Thoracic aorta (tissue), 2 donors: ENCODE data around the gene FXYD5. TPM values are rescaled to one million over a fixed set of nuclear protein-coding genes. Genes with fewer than 3 reads are reported as not detected.

Source experiments
- ATAC-seq: fragments of 150-250 bp; one replicate; pipeline ENCODE4 v1.8.0; 2017; ENCODE audit warnings: low read depth; ENCODE audit not compliant: insufficient number of reproducible peaks, low FRiP score
- DNase-seq: peaks from one replicate; pipeline ENCODE4 v3.0.0-alpha.2; 2020; ENCODE audit warnings: low spot score
- H3K27ac ChIP-seq, 2 donors: fragments of 200-600 bp; sonication (generic); 1 replicate in 1 of 2; 2 replicates in 1 of 2; pipeline ENCODE4 v1.5.1; 2016; ENCODE audit warnings: mild to moderate bottlenecking in 2 of 2, moderate library complexity in 2 of 2
- H3K27me3 ChIP-seq: fragments of 200-600 bp; sonication (generic); replicated peaks from 2 replicates; pipeline ENCODE4 v1.6.0; 2016; ENCODE audit warnings: mild to moderate bottlenecking; ENCODE audit not compliant: insufficient read depth
- H3K36me3 ChIP-seq: fragments of 200-600 bp; sonication (generic); one replicate; pipeline ENCODE4 v1.5.1; 2016
- H3K4me1 ChIP-seq, 2 donors: fragments of 200-600 bp; sonication (generic); 1 replicate in 1 of 2; 2 replicates in 1 of 2; pipeline versions ENCODE4 v1.5.1 to v1.6.0; 2016; ENCODE audit warnings: low read depth in 2 of 2, mild to moderate bottlenecking in 1 of 2; ENCODE audit not compliant: control insufficient read depth in 1 of 2
- H3K4me3 ChIP-seq: fragments of 200-600 bp; sonication (generic); 2 replicates; pipeline ENCODE4 v1.5.1; 2016; ENCODE audit warnings: mild to moderate bottlenecking
- H3K9me3 ChIP-seq: fragments of 200-600 bp; sonication (generic); 2 replicates; pipeline ENCODE4 v1.5.1; 2016
- total RNA-seq, 2 donors: library from RNA; depleted of rRNA; stranded (reverse); fragments of >200 nt; gene quantifications; one replicate each; pipeline versions ENCODE4 v1.1.0 to v1.2.3, GENCODE V29; 2016
- TF ChIP-seq, protein P1 (sequence below): fragments of 200-600 bp; sonication (generic); IDR thresholded peaks from one replicate; pipeline ENCODE4 v1.5.1; 2019; ENCODE audit warnings: antibody characterized with exemption

Gene FXYD5, protein sequence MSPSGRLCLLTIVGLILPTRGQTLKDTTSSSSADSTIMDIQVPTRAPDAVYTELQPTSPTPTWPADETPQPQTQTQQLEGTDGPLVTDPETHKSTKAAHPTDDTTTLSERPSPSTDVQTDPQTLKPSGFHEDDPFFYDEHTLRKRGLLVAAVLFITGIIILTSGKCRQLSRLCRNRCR
- total RNA-seq: 100 to 1,000 TPM in 1 of 2 donors, 10 to 100 TPM in 1; 65.0 to 106 TPM

DNA sequence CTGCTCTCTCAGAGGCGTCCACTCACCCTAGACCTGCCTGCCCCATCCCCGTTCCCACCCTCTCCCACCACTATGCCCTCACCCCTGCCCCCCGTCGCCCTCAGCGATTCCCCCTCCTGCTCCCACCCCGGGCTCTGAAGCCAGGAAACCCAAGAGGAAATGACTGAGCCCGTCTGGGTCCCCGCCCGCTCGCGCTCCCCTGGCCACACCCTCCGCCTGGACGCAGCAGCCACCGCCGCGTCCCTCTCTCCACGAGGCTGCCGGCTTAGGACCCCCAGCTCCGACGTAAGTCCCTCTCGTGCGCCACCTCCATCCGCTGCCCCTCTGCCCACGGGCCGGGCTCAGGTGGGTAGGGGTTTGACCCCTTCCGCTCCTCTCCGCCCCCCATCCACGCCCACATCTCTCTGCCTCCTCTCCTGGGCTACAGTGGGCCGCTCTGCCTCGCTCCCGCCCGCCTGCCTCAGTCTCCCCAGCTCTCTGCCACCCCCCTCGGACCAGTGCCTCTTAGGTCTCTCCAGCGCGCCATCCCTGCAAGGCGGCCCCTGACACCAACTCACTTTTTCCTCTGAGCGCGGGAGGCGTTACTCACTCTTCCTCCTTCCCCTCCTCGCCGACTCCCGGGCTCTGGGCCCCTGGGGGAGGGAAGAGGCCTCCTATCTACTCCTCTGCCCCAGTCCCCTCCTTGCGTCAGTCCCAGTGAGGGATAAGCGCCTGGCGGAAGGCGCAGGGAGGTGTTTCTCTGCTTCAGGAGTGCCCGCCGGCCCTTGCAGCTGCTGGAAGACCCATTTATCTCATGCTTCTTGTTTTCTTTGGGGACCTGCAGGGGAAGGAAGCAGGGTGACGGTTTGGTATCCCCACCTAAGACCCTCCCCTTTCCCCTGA, at the start of gene FXYD5:
FXYD5 (plus strand) TSS at position 211 of the 882 bp plus-strand sequence. CDS start 816 bp downstream, outside the sequence.
- peak within 1 kb of the TSS; percentile 34 to 65 for H3K27ac ChIP-seq
- peaks cover 0 to 27% of the 10 kb centered on the region in 2 donors for H3K4me1 ChIP-seq
- H3K27me3 ChIP-seq: no peaks in the 10 kb centered on the region
- DNase-seq (peak; percentile 52), ATAC-seq (no peak)
- H3K9me3 ChIP-seq: no peaks in the 10 kb centered on the region
- peak within 1 kb of the TSS; percentile 85 for H3K4me3 ChIP-seq
- no peaks in the 10 kb centered on the region for H3K36me3 ChIP-seq
- TF ChIP-seq, protein P1, sequence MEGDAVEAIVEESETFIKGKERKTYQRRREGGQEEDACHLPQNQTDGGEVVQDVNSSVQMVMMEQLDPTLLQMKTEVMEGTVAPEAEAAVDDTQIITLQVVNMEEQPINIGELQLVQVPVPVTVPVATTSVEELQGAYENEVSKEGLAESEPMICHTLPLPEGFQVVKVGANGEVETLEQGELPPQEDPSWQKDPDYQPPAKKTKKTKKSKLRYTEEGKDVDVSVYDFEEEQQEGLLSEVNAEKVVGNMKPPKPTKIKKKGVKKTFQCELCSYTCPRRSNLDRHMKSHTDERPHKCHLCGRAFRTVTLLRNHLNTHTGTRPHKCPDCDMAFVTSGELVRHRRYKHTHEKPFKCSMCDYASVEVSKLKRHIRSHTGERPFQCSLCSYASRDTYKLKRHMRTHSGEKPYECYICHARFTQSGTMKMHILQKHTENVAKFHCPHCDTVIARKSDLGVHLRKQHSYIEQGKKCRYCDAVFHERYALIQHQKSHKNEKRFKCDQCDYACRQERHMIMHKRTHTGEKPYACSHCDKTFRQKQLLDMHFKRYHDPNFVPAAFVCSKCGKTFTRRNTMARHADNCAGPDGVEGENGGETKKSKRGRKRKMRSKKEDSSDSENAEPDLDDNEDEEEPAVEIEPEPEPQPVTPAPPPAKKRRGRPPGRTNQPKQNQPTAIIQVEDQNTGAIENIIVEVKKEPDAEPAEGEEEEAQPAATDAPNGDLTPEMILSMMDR: no peak

DNA sequence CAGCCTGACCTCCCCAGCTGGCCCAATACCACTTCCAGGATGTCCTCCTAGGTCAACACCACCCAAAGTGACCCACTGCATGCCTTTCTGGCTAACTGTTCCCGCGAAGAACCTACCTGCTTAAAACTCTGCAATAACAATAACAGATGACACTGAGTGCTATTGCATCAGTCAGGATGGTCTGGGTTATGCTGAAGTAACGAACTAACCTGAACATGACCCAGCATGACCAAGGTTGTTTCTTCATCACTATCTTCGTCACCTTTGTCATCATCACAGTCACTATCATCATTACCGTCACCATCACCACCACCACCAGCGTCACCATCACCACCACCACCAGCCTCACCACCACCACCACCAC, 49.5 kb upstream of the FXYD5 start:
- DNase-seq: no peak
- H3K4me3 ChIP-seq: no peak overlapping the region
- H3K4me1 ChIP-seq: no peaks in the 10 kb centered on the region
- no peak for ATAC-seq
- TF ChIP-seq, protein P1: no peak
- no peaks in the 10 kb centered on the region for H3K9me3 ChIP-seq
- no peaks in the 10 kb centered on the region for H3K36me3 ChIP-seq
- H3K27me3 ChIP-seq: no peaks in the 10 kb centered on the region
- no peak overlapping the region for H3K27ac ChIP-seq

DNA sequence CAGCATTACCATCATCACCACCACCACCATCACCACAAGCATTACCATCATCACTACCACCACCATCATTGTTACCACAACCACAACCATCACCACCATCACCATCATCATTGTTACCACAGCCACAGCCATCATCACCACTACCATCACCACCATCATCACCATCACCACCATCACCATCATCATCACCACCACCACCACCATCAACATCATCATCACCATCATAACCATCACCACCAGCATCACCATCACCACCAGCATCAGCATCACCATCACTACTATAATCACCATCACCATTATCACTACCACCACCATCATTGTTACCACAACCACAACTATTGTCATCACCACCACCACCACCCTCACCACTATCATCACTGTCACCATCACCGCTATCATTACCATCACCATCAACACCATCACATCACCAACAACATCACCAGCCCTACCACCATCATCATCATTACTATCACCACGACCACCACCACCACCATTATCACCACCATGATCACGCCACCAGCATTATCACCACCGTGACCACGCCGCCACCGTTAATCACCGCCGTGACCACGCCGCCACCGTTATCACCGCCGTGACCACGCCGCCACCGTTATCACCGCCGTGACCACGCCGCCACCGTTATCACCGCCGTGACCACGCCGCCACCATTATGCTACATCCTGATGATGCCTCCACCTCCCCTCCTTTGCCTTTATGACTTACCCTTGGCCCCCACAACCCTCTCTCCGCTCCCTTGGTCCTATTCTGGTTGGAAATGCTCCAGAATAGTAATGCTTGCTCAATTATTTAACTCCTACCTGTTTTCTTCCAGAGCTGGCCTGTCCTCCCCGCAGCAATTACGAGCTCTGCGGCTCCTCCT, 48.9 kb upstream of the FXYD5 start:
- DNase-seq: no peak
- H3K9me3 ChIP-seq: no peaks in the 10 kb centered on the region

DNA sequence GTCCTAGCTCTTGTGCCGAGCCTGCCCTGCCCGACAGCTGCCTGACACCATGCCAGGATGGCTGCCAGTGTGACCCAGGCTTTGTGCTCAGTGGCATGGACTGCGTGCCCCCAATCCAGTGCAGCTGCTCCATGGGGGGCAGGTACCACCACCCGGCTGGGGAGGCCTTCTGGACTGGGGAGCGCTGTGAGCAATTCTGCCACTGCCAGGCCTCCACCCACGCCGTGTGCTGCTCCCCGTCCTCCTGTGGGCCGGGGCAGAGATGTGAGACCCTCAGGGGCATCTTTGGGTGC, 48.3 kb upstream of the FXYD5 start:
- Histone ChIP-seq H3K4me1 (no peaks in the 10 kb centered on the region), H3K27ac (no peak overlapping the region), H3K4me3 (no peak overlapping the region), H3K27me3 (no peaks in the 10 kb centered on the region), H3K9me3 (no peaks in the 10 kb centered on the region), H3K36me3 (no peaks in the 10 kb centered on the region)
- DNase-seq (no peak), ATAC-seq (no peak)
- TF ChIP-seq, protein P1: no peak

More for the DNA sequence above, 48.9 kb upstream of the FXYD5 start:
- no peak overlapping the region for H3K27ac ChIP-seq
- no peak for ATAC-seq
- no peak overlapping the region for H3K4me3 ChIP-seq
- TF ChIP-seq, protein P1: no peak
- H3K4me1 ChIP-seq: no peaks in the 10 kb centered on the region
- no peaks in the 10 kb centered on the region for H3K36me3 ChIP-seq
- no peaks in the 10 kb centered on the region for H3K27me3 ChIP-seq
